ENCODE data around the gene LRP1B. TPM values are rescaled to one million over a fixed set of nuclear protein-coding genes. Genes with fewer than 3 reads are reported as not detected.

The LRP1B gene
- total RNA-seq, 2 experiments from 2014 or later, result not detected

GRCh38 chr2:142065156-142065555, 65.7 kb downstream of the LRP1B start:
- ChIA-PET CTCF (no interaction called here), POLR2A (no interaction called here)
- DNase-seq (no peak), ATAC-seq (no peak)
- H3K4me3 Mint-ChIP-seq, result no peak overlapping the region
- H3K9me3 Mint-ChIP-seq (ENCODE audit: low read depth), result peaks cover 5% of the 10 kb centered on the region
- H3K4me1 Mint-ChIP-seq, result no peaks in the 10 kb centered on the region
- intact Hi-C loops (cut with DNase I, micrococcal nuclease), result no loop called here
- H3K36me3 Mint-ChIP-seq (ENCODE audit: low read depth), result no peaks in the 10 kb centered on the region
- H3K27ac Mint-ChIP-seq, result no peak overlapping the region
- H3K27me3 Mint-ChIP-seq, result no peaks in the 10 kb centered on the region

- CTCF ChIA-PET, result interaction anchor here (1.0 kb wide), 1 partner anchor 8 kb away, joined by 3 read pairs; no protein-coding TSS in a partner anchor
- no peaks in the 10 kb centered on the region for H3K36me3 Mint-ChIP-seq (ENCODE audit: low read depth)
- H3K4me3 Mint-ChIP-seq, result no peak overlapping the region
- no peaks in the 10 kb centered on the region for H3K27me3 Mint-ChIP-seq
- no peak for ATAC-seq
- peaks cover 8% of the 10 kb centered on the region for H3K9me3 Mint-ChIP-seq (ENCODE audit: low read depth)
- intact Hi-C loops (cut with DNase I, micrococcal nuclease), result no loop called here
- H3K4me1 Mint-ChIP-seq, result no peaks in the 10 kb centered on the region
- no peak for DNase-seq
- H3K27ac Mint-ChIP-seq, result no peak overlapping the region
- POLR2A ChIA-PET, result no interaction called here
These were observed 69.1 kb downstream of the LRP1B start for GRCh38 chr2:142061733-142062132.

DNA sequence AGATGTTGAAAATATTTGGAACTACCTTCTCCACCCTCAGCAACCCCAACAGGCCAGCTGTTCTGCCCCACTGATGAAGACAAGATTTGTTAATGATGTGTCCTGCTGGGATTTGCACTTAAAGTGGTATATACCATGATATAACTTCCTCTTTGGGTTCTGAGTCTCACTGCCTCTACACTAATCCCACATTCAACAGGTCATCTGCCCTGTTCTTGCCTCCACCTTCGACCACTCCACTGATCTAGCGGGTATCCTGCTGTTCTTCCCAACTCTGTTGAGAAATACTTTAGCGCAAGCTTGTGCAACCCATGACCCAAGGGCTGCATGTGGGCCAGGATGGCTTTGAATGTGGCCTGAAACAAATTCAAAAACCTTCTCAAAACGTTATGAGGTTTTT, 72.7 kb downstream of the LRP1B start:
- H3K36me3 Mint-ChIP-seq (ENCODE audit: low read depth), result no peaks in the 10 kb centered on the region
- no peaks in the 10 kb centered on the region for H3K27me3 Mint-ChIP-seq
- peaks cover 10% of the 10 kb centered on the region for H3K9me3 Mint-ChIP-seq (ENCODE audit: low read depth)
- DNase-seq (no peak), ATAC-seq (no peak)
- H3K4me3 Mint-ChIP-seq, result no peak overlapping the region
- intact Hi-C loops (cut with DNase I, micrococcal nuclease), result no loop called here
- no peaks in the 10 kb centered on the region for H3K4me1 Mint-ChIP-seq
- ChIA-PET POLR2A (no interaction called here), CTCF (no interaction called here)
- H3K27ac Mint-ChIP-seq, result no peak overlapping the region

DNA sequence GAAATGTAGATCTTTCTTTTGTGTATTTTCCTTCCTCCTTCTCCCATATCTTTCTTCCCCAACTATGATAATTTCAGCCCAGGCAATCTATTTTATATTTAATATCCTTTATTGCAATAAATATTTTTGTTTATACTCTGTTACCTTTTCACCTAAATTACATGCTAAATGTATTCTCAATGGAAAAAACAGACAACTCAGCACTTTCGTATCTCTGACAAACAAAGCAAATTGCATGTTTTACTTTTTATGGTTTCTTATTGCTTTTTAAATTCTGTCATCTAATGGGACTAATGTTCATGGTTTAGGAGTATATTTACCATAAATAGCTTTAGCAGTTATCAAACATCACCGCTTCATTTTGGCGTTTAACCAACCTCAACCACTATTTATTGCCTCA, 74.0 kb downstream of the LRP1B start:
- intact Hi-C loops (cut with DNase I, micrococcal nuclease), result no loop called here
- Mint-ChIP-seq H3K9me3 (ENCODE audit: low read depth) (peaks cover 9% of the 10 kb centered on the region), H3K27ac (no peak overlapping the region), H3K4me1 (no peaks in the 10 kb centered on the region), H3K36me3 (ENCODE audit: low read depth) (no peaks in the 10 kb centered on the region), H3K27me3 (no peaks in the 10 kb centered on the region), H3K4me3 (no peak overlapping the region)
- POLR2A ChIA-PET, result no interaction called here
- CTCF ChIA-PET, result no interaction called here
- DNase-seq (no peak), ATAC-seq (no peak)

DNA sequence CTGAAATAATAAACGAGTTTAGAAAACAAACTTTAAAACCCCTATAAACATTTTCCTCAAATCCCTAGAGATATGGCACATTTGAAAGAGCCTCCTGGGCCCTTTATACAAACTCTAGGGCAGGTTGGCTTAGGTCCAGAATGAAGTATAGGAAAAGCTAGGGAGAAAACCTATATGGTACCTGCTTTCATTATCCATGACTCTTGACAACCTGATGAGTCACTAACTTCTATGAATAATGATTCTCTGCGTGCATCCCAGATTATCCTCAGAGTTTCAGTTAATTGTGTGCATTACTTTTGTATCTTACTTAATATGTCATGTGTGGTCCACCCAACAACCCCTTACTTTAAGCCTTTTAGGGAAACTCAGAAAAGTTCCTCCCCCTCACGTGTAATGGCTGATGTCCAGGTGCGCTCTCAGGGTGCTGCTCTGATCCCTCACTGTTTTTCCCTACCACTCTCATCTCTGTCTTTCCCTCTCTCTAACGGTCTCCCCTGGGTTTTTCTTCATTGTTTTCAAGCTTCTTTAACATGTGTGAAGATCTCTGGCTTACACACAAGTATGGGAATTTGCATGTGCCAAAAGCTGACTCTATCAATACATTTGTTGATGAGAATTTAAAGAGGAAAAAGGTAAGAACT, 78.5 kb downstream of the LRP1B start:
- no peaks in the 10 kb centered on the region for H3K4me1 Mint-ChIP-seq
- no peaks in the 10 kb centered on the region for H3K36me3 Mint-ChIP-seq (ENCODE audit: low read depth)
- H3K27ac Mint-ChIP-seq, result no peak overlapping the region
- H3K4me3 Mint-ChIP-seq, result no peak overlapping the region
- POLR2A ChIA-PET, result no interaction called here
- CTCF ChIA-PET, result no interaction called here
- ATAC-seq (no peak), DNase-seq (no peak)
- intact Hi-C loops (cut with DNase I, micrococcal nuclease), result no loop called here
- no peaks in the 10 kb centered on the region for H3K27me3 Mint-ChIP-seq
- H3K9me3 Mint-ChIP-seq (ENCODE audit: low read depth), result peaks cover 5% of the 10 kb centered on the region

GRCh38 chr2:142048581-142048980, 82.2 kb downstream of the LRP1B start:
- intact Hi-C loops (cut with DNase I, micrococcal nuclease), result no loop called here
- Mint-ChIP-seq H3K27ac (no peak overlapping the region), H3K4me3 (no peak overlapping the region), H3K36me3 (ENCODE audit: low read depth) (no peaks in the 10 kb centered on the region), H3K4me1 (no peaks in the 10 kb centered on the region), H3K27me3 (no peaks in the 10 kb centered on the region), H3K9me3 (ENCODE audit: low read depth) (peaks cover 3% of the 10 kb centered on the region)
- ChIA-PET POLR2A (no interaction called here), CTCF (no interaction called here)
- no peak for ATAC-seq
- no peak for DNase-seq

DNA sequence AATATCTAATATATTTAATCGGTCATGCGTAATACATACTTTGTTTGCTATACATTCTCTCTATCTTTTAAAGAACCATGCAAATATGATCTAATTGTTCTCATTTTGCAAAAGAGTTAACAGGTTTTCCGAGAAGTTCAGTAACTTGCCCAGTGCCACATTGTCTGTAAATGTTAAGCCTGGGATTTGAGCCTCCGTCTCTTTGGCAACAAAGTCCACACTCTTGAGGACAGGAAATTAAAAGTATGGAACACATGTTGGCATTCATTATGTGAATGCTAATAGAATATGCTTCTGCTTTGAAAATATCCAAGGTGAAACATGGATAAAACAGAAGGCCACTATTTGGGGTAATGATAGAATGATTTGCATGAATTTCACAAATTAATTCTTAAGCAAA, 85.2 kb downstream of the LRP1B start:
- H3K27ac Mint-ChIP-seq, result no peak overlapping the region
- no peaks in the 10 kb centered on the region for H3K9me3 Mint-ChIP-seq (ENCODE audit: low read depth)
- ATAC-seq (no peak), DNase-seq (no peak)
- ChIA-PET CTCF (no interaction called here), POLR2A (no interaction called here)
- H3K4me1 Mint-ChIP-seq, result no peaks in the 10 kb centered on the region
- intact Hi-C loops (cut with DNase I, micrococcal nuclease), result no loop called here
- H3K36me3 Mint-ChIP-seq (ENCODE audit: low read depth), result no peaks in the 10 kb centered on the region
- no peaks in the 10 kb centered on the region for H3K27me3 Mint-ChIP-seq
- H3K4me3 Mint-ChIP-seq, result no peak overlapping the region

GRCh38 chr2:142044197-142044596, 86.6 kb downstream of the LRP1B start:
- Mint-ChIP-seq H3K27ac (no peak overlapping the region), H3K9me3 (ENCODE audit: low read depth) (no peaks in the 10 kb centered on the region), H3K27me3 (no peaks in the 10 kb centered on the region), H3K36me3 (ENCODE audit: low read depth) (no peaks in the 10 kb centered on the region), H3K4me3 (no peak overlapping the region), H3K4me1 (no peaks in the 10 kb centered on the region)
- intact Hi-C loops (cut with DNase I, micrococcal nuclease), result no loop called here
- no peak for ATAC-seq
- CTCF ChIA-PET, result no interaction called here
- POLR2A ChIA-PET, result no interaction called here
- DNase-seq, result no peak

DNA sequence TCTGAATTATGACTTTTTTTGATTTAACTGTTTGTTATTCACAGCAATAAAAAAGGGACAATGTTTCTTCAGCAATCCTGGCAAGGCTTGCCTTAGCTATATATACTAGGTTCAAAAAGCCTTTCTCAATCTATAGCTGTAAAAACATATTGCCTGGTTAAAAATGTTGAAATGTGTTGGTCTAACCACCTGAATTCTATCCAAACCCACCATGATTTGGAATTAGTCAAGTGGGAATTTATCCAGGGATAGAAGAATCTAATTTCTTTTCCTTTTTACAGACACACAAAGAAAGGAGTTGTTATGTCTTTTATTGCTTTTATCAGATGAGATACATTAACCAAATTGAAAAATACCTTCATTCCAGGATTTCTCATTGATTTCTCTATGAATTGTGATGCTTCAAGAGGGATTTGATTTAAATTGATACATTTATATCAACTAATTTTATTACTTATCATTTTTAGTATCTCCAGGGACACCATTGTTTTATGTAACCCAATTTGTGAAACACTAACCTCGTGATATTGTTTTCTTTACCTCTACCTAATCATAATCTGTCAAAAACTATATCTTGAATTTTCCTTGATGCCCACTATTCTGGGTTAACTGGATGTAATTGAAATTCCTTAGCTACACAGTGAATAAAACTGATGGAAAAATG, 88.1 kb downstream of the LRP1B start:
- Mint-ChIP-seq H3K4me3 (no peak overlapping the region), H3K27ac (no peak overlapping the region), H3K4me1 (no peaks in the 10 kb centered on the region), H3K36me3 (ENCODE audit: low read depth) (no peaks in the 10 kb centered on the region), H3K9me3 (ENCODE audit: low read depth) (no peaks in the 10 kb centered on the region), H3K27me3 (no peaks in the 10 kb centered on the region)
- CTCF ChIA-PET, result no interaction called here
- no peak for ATAC-seq
- POLR2A ChIA-PET, result no interaction called here
- no peak for DNase-seq
- intact Hi-C loops (cut with DNase I, micrococcal nuclease), result no loop called here

DNA sequence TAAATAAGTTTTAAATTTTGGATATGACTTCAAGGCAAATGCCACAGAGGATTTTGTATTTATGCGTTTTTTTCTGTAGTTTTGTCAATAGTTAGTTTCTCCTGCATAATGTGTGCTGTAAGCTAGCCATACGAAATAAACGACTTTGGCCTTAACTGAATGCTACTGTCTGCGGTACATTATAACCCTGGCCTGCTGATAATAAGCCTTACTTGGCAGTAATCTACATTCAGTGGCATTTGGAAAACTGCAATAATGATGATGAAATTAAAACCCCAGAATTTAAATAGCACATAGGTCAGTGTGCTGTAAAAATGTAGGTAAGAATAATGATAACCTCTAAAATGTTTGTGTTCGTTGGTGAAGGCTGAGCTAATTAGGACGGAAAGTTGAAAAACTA, 88.8 kb downstream of the LRP1B start:
- ChIA-PET CTCF (no interaction called here), POLR2A (no interaction called here)
- H3K27ac Mint-ChIP-seq, result no peak overlapping the region
- H3K9me3 Mint-ChIP-seq (ENCODE audit: low read depth), result no peaks in the 10 kb centered on the region
- no peak for ATAC-seq
- H3K4me3 Mint-ChIP-seq, result no peak overlapping the region
- intact Hi-C loops (cut with DNase I, micrococcal nuclease), result no loop called here
- DNase-seq, result no peak
- no peaks in the 10 kb centered on the region for H3K27me3 Mint-ChIP-seq
- no peaks in the 10 kb centered on the region for H3K4me1 Mint-ChIP-seq
- H3K36me3 Mint-ChIP-seq (ENCODE audit: low read depth), result no peaks in the 10 kb centered on the region

- intact Hi-C loops (cut with DNase I, micrococcal nuclease), result no loop called here
- Mint-ChIP-seq H3K9me3 (ENCODE audit: low read depth) (no peaks in the 10 kb centered on the region), H3K4me1 (no peaks in the 10 kb centered on the region), H3K27ac (no peak overlapping the region), H3K36me3 (ENCODE audit: low read depth) (no peaks in the 10 kb centered on the region), H3K27me3 (no peaks in the 10 kb centered on the region), H3K4me3 (no peak overlapping the region)
- DNase-seq (no peak), ATAC-seq (no peak)
- POLR2A ChIA-PET, result no interaction called here
- CTCF ChIA-PET, result no interaction called here
These were observed 89.7 kb downstream of the LRP1B start for GRCh38 chr2:142041105-142041504.

GRCh38 chr2:142040556-142040955, 90.3 kb downstream of the LRP1B start:
- Mint-ChIP-seq H3K4me3 (no peak overlapping the region), H3K27ac (no peak overlapping the region), H3K36me3 (ENCODE audit: low read depth) (no peaks in the 10 kb centered on the region), H3K4me1 (no peaks in the 10 kb centered on the region), H3K27me3 (no peaks in the 10 kb centered on the region), H3K9me3 (ENCODE audit: low read depth) (no peaks in the 10 kb centered on the region)
- DNase-seq (no peak), ATAC-seq (no peak)
- CTCF ChIA-PET, result no interaction called here
- intact Hi-C loops (cut with DNase I, micrococcal nuclease), result no loop called here
- POLR2A ChIA-PET, result no interaction called here

GRCh38 chr2:142038826-142039225, 92.0 kb downstream of the LRP1B start:
- Mint-ChIP-seq H3K27ac (no peak overlapping the region), H3K4me3 (no peak overlapping the region), H3K27me3 (no peaks in the 10 kb centered on the region), H3K36me3 (ENCODE audit: low read depth) (no peaks in the 10 kb centered on the region), H3K4me1 (no peaks in the 10 kb centered on the region), H3K9me3 (ENCODE audit: low read depth) (no peaks in the 10 kb centered on the region)
- ChIA-PET CTCF (no interaction called here), POLR2A (no interaction called here)
- no peak for ATAC-seq
- DNase-seq, result no peak
- intact Hi-C loops (cut with DNase I, micrococcal nuclease), result no loop called here
